ENCODE measurements around the gene SLC4A1. TPM values are rescaled to one million over a fixed set of nuclear protein-coding genes. Genes with fewer than 3 reads are reported as not detected.

Gene SLC4A1
- total and polyA plus RNA-seq, 2 of the 13 experiments (the other 11 are each of a cell fraction or from before 2014, with no cell fraction given), result not detected

DNA sequence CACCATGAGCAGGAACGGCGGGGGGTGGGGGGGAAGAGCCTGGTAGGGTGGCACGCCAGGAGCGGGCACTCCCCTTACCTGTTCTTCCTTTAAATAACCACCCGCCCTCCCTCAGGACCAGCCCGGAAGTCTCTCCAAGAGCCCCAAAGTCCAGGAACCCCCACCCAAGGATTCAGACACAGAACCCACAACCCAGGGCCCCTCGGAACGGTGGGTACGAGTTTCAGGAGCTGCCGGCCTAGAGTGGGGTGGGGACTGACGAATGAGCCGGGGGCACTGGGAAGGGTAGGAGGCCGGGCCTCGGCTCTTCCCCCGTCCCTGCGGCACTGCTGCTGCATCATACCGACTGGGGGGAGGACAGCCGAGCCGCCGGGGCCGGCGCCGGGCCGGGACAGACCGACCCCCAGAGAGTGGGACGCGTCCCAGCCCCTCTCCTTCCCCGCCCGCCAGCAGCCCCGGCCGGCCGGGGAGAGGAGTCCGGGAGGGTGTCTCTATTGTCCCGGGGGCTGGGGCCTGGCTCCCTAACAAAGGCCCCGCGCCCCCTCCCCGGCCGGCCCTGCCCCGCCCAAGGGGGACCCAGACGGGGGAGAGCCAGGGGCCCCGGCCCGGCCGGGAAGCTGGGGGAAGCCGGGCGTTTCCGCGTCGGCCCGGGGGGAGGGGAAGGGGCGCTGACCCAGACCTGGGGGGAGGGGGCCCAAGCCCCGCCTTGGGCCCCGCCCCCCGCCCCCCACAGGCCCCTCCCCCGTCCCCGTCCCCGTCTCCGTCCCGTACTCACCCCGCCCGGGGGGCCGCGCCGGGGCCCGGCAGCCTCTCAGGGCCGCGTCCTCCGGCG lies 69.0 kb downstream of the SLC4A1 start (continued):
- no peak for TF ChIP-seq EED (CRISPR knock-in tag; IDR thresholded peaks at IDR 0.05)
- TF ChIP-seq ELF4 (CRISPR knock-in tag; IDR thresholded peaks at IDR 0.05; ENCODE audit: borderline replicate concordance), result no peak
- TF ChIP-seq ZIK1 (CRISPR knock-in tag; IDR thresholded peaks at IDR 0.05; ENCODE audit: borderline replicate concordance, low read depth), result no peak
- no peak for TF ChIP-seq PPARG (CRISPR knock-in tag; conservative IDR thresholded peaks at IDR 0.05)
- peak; percentile 47 for TF ChIP-seq ZFX (CRISPR knock-in tag; IDR thresholded peaks at IDR 0.05; ENCODE audit: low read depth)
- no peak for TF ChIP-seq HNRNPUL1 (IDR thresholded peaks at IDR 0.05; ENCODE audit: low read depth, low read length)
- TF ChIP-seq ZNF180 (CRISPR knock-in tag; IDR thresholded peaks at IDR 0.05; ENCODE audit: borderline replicate concordance, low read depth), result no peak
- TF ChIP-seq, protein P1, sequence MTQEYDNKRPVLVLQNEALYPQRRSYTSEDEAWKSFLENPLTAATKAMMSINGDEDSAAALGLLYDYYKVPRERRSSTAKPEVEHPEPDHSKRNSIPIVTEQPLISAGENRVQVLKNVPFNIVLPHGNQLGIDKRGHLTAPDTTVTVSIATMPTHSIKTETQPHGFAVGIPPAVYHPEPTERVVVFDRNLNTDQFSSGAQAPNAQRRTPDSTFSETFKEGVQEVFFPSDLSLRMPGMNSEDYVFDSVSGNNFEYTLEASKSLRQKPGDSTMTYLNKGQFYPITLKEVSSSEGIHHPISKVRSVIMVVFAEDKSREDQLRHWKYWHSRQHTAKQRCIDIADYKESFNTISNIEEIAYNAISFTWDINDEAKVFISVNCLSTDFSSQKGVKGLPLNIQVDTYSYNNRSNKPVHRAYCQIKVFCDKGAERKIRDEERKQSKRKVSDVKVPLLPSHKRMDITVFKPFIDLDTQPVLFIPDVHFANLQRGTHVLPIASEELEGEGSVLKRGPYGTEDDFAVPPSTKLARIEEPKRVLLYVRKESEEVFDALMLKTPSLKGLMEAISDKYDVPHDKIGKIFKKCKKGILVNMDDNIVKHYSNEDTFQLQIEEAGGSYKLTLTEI (CRISPR knock-in tag; conservative IDR thresholded peaks at IDR 0.05), result no peak
- no peak for TF ChIP-seq RELA (CRISPR knock-in tag; IDR thresholded peaks at IDR 0.05)
- no peak for TF ChIP-seq ZNF569 (CRISPR knock-in tag; IDR thresholded peaks at IDR 0.05; ENCODE audit: borderline replicate concordance)
- no peak for TF ChIP-seq KLF16 (CRISPR knock-in tag; IDR thresholded peaks at IDR 0.05)
- 0 out of 2 replicates have a peak, but pooled peaks have one; percentile 12 for TF ChIP-seq MTA1 (CRISPR knock-in tag; IDR thresholded peaks at IDR 0.05; ENCODE audit: borderline replicate concordance)
- TF ChIP-seq ZNF138 (CRISPR knock-in tag; IDR thresholded peaks at IDR 0.05; ENCODE audit: low read depth), result no peak
- 0 out of 2 replicates have a peak, but pooled peaks have one; percentile 47 for TF ChIP-seq ZNF616 (CRISPR knock-in tag; IDR thresholded peaks at IDR 0.05; ENCODE audit: low read depth)
- no peak for TF ChIP-seq PCBP2 (optimal IDR thresholded peaks at IDR 0.05; ENCODE audit: low read depth, low read length, poor library complexity, severe bottlenecking)
- peak; percentile 40; the same call in 1 of the 2 replicates for TF ChIP-seq MYC (CRISPR knock-in tag; IDR thresholded peaks at IDR 0.05; ENCODE audit: borderline replicate concordance)
- TF ChIP-seq REST (IDR thresholded peaks at IDR 0.05; ENCODE audit: borderline replicate concordance in 1 of 2, low read depth in 1 of 2, low read length in 2 of 2), result no peak
- no peak for TF ChIP-seq PREB (CRISPR knock-in tag; IDR thresholded peaks at IDR 0.05)
- no peak for TF ChIP-seq ZSCAN30 (CRISPR knock-in tag; IDR thresholded peaks at IDR 0.05)
- TF ChIP-seq RAD21 (CRISPR knock-in tag; IDR thresholded peaks at IDR 0.05), result peak; percentile 15; the same call in 1 of the 2 replicates
- TF ChIP-seq NFRKB (IDR thresholded peaks at IDR 0.05), result no peak
- no peak for TF ChIP-seq HHEX (CRISPR knock-in tag; IDR thresholded peaks at IDR 0.05)
- no peak for TF ChIP-seq FOSL2 (CRISPR knock-in tag; IDR thresholded peaks at IDR 0.05)
- TF ChIP-seq KDM6A (CRISPR knock-in tag; IDR thresholded peaks at IDR 0.05; ENCODE audit: low read depth), result no peak
- TF ChIP-seq KDM1A (CRISPR knock-in tag; IDR thresholded peaks at IDR 0.05), result no peak
